Measurements from ENCODE around the gene ADIPOR2. TPM values are rescaled to one million over a fixed set of nuclear protein-coding genes. Genes with fewer than 3 reads are reported as not detected.
A peak's percentile ranks its signal among the peaks of the same experiment; 100 is the strongest.
"Not testable (repeated sequence)": the region's sequence is repeated elsewhere in the genome, so short reads cannot be mapped to it uniquely, and the experiment has no call there.

ADIPOR2 gene
- total RNA-seq, 1 donor from 2014 or later: 23.2 TPM

- FAIRE-seq (no peak), DNase-seq (ENCODE audit: low spot score in 2 of 2) (no peak)
Observed at GRCh38 chr12:1731019-1731687, 40.3 kb downstream of the ADIPOR2 start.

- not testable (repeated sequence) for DNase-seq (ENCODE audit: low spot score in 2 of 2); FAIRE-seq
Observed at GRCh38 chr12:1731688-1732078, 40.8 kb downstream of the ADIPOR2 start.

GRCh38 chr12:1732914-1733313, 42.0 kb downstream of the ADIPOR2 start:
- FAIRE-seq (no peak), DNase-seq (ENCODE audit: low spot score in 2 of 2) (no peak)

GRCh38 chr12:1733712-1734111, 42.8 kb downstream of the ADIPOR2 start:
- FAIRE-seq; DNase-seq (ENCODE audit: low spot score in 2 of 2): not testable (repeated sequence)

GRCh38 chr12:1737652-1738286, 46.9 kb downstream of the ADIPOR2 start:
- FAIRE-seq: no peak

GRCh38 chr12:1738446-1738845, 47.6 kb downstream of the ADIPOR2 start:
- FAIRE-seq (no peak), DNase-seq (ENCODE audit: low spot score in 2 of 2) (no peak)

More at GRCh38 chr12:1737652-1738286, 46.9 kb downstream of the ADIPOR2 start:
- DNase-seq (ENCODE audit: low spot score in 2 of 2): no peak

- DNase-seq (ENCODE audit: low spot score in 2 of 2): no peak
- FAIRE-seq: no peak
Observed at GRCh38 chr12:1739368-1739767, 48.5 kb downstream of the ADIPOR2 start.

GRCh38 chr12:1740161-1740948, 49.5 kb downstream of the ADIPOR2 start:
- no peak for DNase-seq (ENCODE audit: low spot score in 2 of 2)
- FAIRE-seq: no peak

- FAIRE-seq: no peak
- DNase-seq (ENCODE audit: low spot score in 2 of 2): no peak
Observed at GRCh38 chr12:1741154-1741949, 50.5 kb downstream of the ADIPOR2 start.

- no peak for FAIRE-seq
- no peak for DNase-seq (ENCODE audit: low spot score in 2 of 2)
Observed at GRCh38 chr12:1744932-1745331, 54.1 kb downstream of the ADIPOR2 start.

GRCh38 chr12:1747609-1748008, 56.7 kb downstream of the ADIPOR2 start:
- FAIRE-seq: no peak
- DNase-seq (ENCODE audit: low spot score in 2 of 2): no peak

GRCh38 chr12:1749019-1749418, 58.1 kb downstream of the ADIPOR2 start:
- DNase-seq (ENCODE audit: low spot score in 2 of 2): no peak

GRCh38 chr12:1750300-1750699, 59.4 kb downstream of the ADIPOR2 start:
- FAIRE-seq: no peak
- DNase-seq (ENCODE audit: low spot score in 2 of 2): no peak

More at GRCh38 chr12:1749019-1749418, 58.1 kb downstream of the ADIPOR2 start:
- FAIRE-seq: no peak

GRCh38 chr12:1758376-1758775, 67.5 kb downstream of the ADIPOR2 start:
- FAIRE-seq (no peak), DNase-seq (ENCODE audit: low spot score in 2 of 2) (no peak)

GRCh38 chr12:1758887-1759286, 68.0 kb downstream of the ADIPOR2 start:
- DNase-seq (ENCODE audit: low spot score in 2 of 2): no peak
- peak; percentile 40 for FAIRE-seq

- FAIRE-seq (no peak), DNase-seq (ENCODE audit: low spot score in 2 of 2) (no peak)
Observed at GRCh38 chr12:1760566-1761382, 69.9 kb downstream of the ADIPOR2 start.

- FAIRE-seq: no peak
- DNase-seq (ENCODE audit: low spot score in 2 of 2): no peak
Observed at GRCh38 chr12:1761857-1762256, 71.0 kb downstream of the ADIPOR2 start.

GRCh38 chr12:1763153-1763552, 72.3 kb downstream of the ADIPOR2 start:
- FAIRE-seq (no peak), DNase-seq (ENCODE audit: low spot score in 2 of 2) (no peak)

GRCh38 chr12:1766110-1766509, 75.2 kb downstream of the ADIPOR2 start:
- no peak for FAIRE-seq
- no peak for DNase-seq (ENCODE audit: low spot score in 2 of 2)
